Mesodermal cell (in vitro differentiated cells): Measurements from ENCODE around the gene AK9.

Source experiments
- H3K27ac ChIP-seq: 2 replicates; pipeline ENCODE4 v1.7.0; 2013; ENCODE audit warnings: mild to moderate bottlenecking, low read depth, low read length, moderate library complexity; ENCODE audit not compliant: severe bottlenecking
- H3K36me3 ChIP-seq: 2 replicates; pipeline ENCODE4 v1.7.1; 2013; ENCODE audit warnings: mild to moderate bottlenecking, low read length, moderate library complexity; ENCODE audit not compliant: control insufficient read depth, insufficient read depth
- H3K4me1 ChIP-seq: one replicate; pipeline ENCODE4 v1.7.1; 2013; ENCODE audit warnings: mild to moderate bottlenecking, low read length; ENCODE audit not compliant: insufficient read depth, control insufficient read depth, poor library complexity, severe bottlenecking
- H3K4me3 ChIP-seq: 2 replicates; pipeline ENCODE4 v1.7.0; 2013; ENCODE audit warnings: low read length, control low read depth, mild to moderate bottlenecking; ENCODE audit not compliant: insufficient read depth, poor library complexity, severe bottlenecking; ENCODE audit errors: extremely low read depth
- H3K9me3 ChIP-seq: 2 replicates; pipeline ENCODE4 v1.7.1; 2013; ENCODE audit warnings: mild to moderate bottlenecking, low read length, moderate library complexity; ENCODE audit not compliant: control insufficient read depth
- WGBS, 2 experiments: methylation state at CpG; one replicate each; pipeline ENCODE4 v1.1.5; 2013; ENCODE audit warnings: missing lambda C conversion rate in 2 of 2; ENCODE audit not compliant: insufficient coverage in 2 of 2; 5-methylcytosine and 5-hydroxymethylcytosine counted together

The AK9 gene

GRCh38 chr6:109626311-109626710 lies 64.7 kb downstream of the AK9 start:
- no peaks in the 10 kb centered on the region for H3K9me3 ChIP-seq
- no peak overlapping the region for H3K27ac ChIP-seq
- no peak overlapping the region for H3K4me3 ChIP-seq
- H3K4me1 ChIP-seq = no peaks in the 10 kb centered on the region
- WGBS, 2 experiments = 100% methylated on average over 1 of the region's 2 CpGs; no CpG with 5 or more reads in 1 of the 2 experiments
- no peaks in the 10 kb centered on the region for H3K36me3 ChIP-seq

GRCh38 chr6:109625199-109625598 lies 65.8 kb downstream of the AK9 start:
- Histone ChIP-seq H3K4me1 (no peaks in the 10 kb centered on the region), H3K9me3 (no peaks in the 10 kb centered on the region), H3K4me3 (no peak overlapping the region), H3K36me3 (no peaks in the 10 kb centered on the region), H3K27ac (no peak overlapping the region)
- WGBS, 2 experiments = 57 to 94% methylated on average over 2 to 5 of the region's 7 CpGs

- WGBS, 2 experiments = 0% methylated on average over 1 of the region's 3 CpGs; no CpG with 5 or more reads in 1 of the 2 experiments
- no peak overlapping the region for H3K27ac ChIP-seq
- H3K4me3 ChIP-seq = no peak overlapping the region
- no peaks in the 10 kb centered on the region for H3K36me3 ChIP-seq
- H3K9me3 ChIP-seq = no peaks in the 10 kb centered on the region
- H3K4me1 ChIP-seq = no peaks in the 10 kb centered on the region
Measured at GRCh38 chr6:109623288-109623687, 67.7 kb downstream of the AK9 start.

- peaks cover 4% of the 10 kb centered on the region for H3K9me3 ChIP-seq
- H3K4me1 ChIP-seq = no peaks in the 10 kb centered on the region
- no peaks in the 10 kb centered on the region for H3K36me3 ChIP-seq
- no peak overlapping the region for H3K27ac ChIP-seq
- H3K4me3 ChIP-seq = no peak overlapping the region
- 60% methylated on average over 1 of the region's 1 CpG; no CpG with 5 or more reads in 1 of the 2 experiments for WGBS, 2 experiments
Measured at GRCh38 chr6:109612268-109612667, 78.7 kb downstream of the AK9 start.

- Histone ChIP-seq H3K4me1 (no peaks in the 10 kb centered on the region), H3K9me3 (peaks cover 4% of the 10 kb centered on the region), H3K4me3 (no peak overlapping the region), H3K36me3 (no peaks in the 10 kb centered on the region), H3K27ac (no peak overlapping the region)
- WGBS, 2 experiments = no CpG with 5 or more reads among the region's 1 CpG
Measured at GRCh38 chr6:109611502-109611901, 79.5 kb downstream of the AK9 start.

DNA sequence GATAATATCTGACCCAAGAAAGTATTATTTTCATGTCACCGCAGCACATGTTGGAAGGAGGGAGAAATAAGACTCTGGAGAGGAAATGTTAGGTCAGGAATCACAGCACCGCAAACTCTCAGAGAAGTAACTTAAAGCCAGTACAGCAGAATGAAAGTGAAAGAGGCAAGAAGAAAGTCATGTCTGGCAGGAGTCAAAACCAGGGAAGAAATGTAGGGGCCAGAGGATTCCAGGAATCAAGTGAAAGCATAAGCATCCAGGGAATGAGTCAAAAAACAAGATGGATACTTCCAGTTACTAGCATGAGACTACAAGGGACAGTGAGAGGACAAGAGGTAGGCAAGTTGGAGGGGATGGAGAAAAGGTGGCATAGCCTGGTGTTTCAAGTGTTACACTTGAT lies 80.4 kb downstream of the AK9 start:
- no peaks in the 10 kb centered on the region for H3K4me1 ChIP-seq
- no peaks in the 10 kb centered on the region for H3K36me3 ChIP-seq
- WGBS, 2 experiments = 87 to 100% methylated on average over 1 to 2 of the region's 2 CpGs
- peaks cover 4% of the 10 kb centered on the region for H3K9me3 ChIP-seq
- no peak overlapping the region for H3K27ac ChIP-seq
- H3K4me3 ChIP-seq = no peak overlapping the region

- H3K9me3 ChIP-seq = peaks cover 4% of the 10 kb centered on the region
- H3K36me3 ChIP-seq = no peaks in the 10 kb centered on the region
- H3K4me3 ChIP-seq = no peak overlapping the region
- H3K4me1 ChIP-seq = no peaks in the 10 kb centered on the region
- WGBS, 2 experiments = no CpG with 5 or more reads among the region's 1 CpG
- no peak overlapping the region for H3K27ac ChIP-seq
Measured at GRCh38 chr6:109609737-109610136, 81.3 kb downstream of the AK9 start.

DNA sequence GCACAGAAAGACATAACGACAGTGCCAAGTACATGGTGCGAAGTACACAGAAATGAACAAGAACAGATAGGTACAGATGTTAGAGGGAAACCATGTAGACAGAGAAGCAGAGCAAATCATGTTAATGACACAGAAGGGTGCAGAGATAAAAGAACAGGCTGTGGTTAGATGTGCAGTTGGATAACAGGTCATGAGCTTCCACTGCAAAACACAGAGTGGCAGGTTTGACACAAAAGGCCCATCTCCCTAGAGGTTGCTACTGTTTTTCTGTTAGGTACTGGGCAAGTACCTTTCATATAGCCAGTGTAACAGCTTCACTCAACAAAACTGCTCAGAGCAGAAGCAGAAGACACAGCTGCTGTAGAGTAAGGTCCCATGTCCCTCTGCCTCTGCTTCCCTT lies 84.6 kb downstream of the AK9 start:
- Histone ChIP-seq H3K4me1 (no peaks in the 10 kb centered on the region), H3K9me3 (peaks cover under 1% of the 10 kb centered on the region), H3K36me3 (no peaks in the 10 kb centered on the region), H3K4me3 (no peak overlapping the region), H3K27ac (no peak overlapping the region)
- WGBS, 2 experiments = 100% methylated on average over 2 of the region's 2 CpGs

GRCh38 chr6:109595998-109596397 lies 95.0 kb downstream of the AK9 start:
- 14 to 40% methylated on average over 1 of the region's 2 CpGs for WGBS, 2 experiments
- Histone ChIP-seq H3K4me3 (no peak overlapping the region), H3K27ac (no peak overlapping the region), H3K36me3 (no peaks in the 10 kb centered on the region), H3K9me3 (no peaks in the 10 kb centered on the region), H3K4me1 (no peaks in the 10 kb centered on the region)

GRCh38 chr6:109580519-109580918 lies 110.5 kb downstream of the AK9 start:
- WGBS, 2 experiments = 43 to 57% methylated on average over 3 to 6 of the region's 8 CpGs
- Histone ChIP-seq H3K36me3 (no peaks in the 10 kb centered on the region), H3K4me1 (no peaks in the 10 kb centered on the region), H3K4me3 (no peak overlapping the region), H3K27ac (no peak overlapping the region), H3K9me3 (peaks cover 3% of the 10 kb centered on the region)

DNA sequence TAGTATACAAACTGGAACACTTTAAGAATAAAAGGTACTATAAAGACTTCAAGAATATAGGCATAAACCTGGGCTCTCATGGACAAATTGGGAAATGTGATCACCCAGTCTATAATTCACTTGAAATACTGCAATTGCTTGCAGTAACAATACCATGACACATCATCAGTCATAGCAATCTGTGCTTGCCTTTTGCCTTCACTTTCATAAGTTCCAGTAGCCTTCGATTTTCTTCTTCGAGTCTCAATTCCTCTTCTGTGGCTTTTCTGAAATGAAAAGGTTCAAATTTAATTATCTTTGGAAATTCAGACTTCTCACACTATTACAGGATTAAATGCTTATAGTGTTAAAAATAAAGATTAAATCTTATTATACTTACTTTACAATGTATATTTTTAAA lies 111.6 kb downstream of the AK9 start:
- no CpG with 5 or more reads among the region's 2 CpGs for WGBS, 2 experiments
- H3K27ac ChIP-seq = no peak overlapping the region

More for the DNA sequence above, 111.6 kb downstream of the AK9 start:
- Histone ChIP-seq H3K36me3 (no peaks in the 10 kb centered on the region), H3K4me3 (no peak overlapping the region), H3K4me1 (no peaks in the 10 kb centered on the region), H3K9me3 (peaks cover 3% of the 10 kb centered on the region)
